G401 (cell line): ENCODE measurements around the gene CGRRF1. TPM values are rescaled to one million over a fixed set of nuclear protein-coding genes. Genes with fewer than 3 reads are reported as not detected.
A peak's percentile ranks its signal among the peaks of the same experiment; 100 is the strongest.

ENCODE experiments used
- DNase-seq: peaks from one replicate; pipeline ENCODE4 v3.0.0-alpha.2; 2015; ENCODE audit warnings: low spot score
- in situ Hi-C: cut with HindIII; loops from 2 replicates; pipeline ENCODE4 v1.10.0; 2016; ENCODE audit warnings: low sequenced_read_pairs, mixed read lengths
- total RNA-seq: library from RNA; depleted of rRNA; stranded (reverse); fragments of >200 nt; shearing (Covaris generic); gene quantifications from 2 replicates; pipeline ENCODE4 v1.2.3, GENCODE V29; 2014; rRNA removed

Gene CGRRF1
- total RNA-seq, result 14.7 and 26.9 TPM in 2 replicates

DNA sequence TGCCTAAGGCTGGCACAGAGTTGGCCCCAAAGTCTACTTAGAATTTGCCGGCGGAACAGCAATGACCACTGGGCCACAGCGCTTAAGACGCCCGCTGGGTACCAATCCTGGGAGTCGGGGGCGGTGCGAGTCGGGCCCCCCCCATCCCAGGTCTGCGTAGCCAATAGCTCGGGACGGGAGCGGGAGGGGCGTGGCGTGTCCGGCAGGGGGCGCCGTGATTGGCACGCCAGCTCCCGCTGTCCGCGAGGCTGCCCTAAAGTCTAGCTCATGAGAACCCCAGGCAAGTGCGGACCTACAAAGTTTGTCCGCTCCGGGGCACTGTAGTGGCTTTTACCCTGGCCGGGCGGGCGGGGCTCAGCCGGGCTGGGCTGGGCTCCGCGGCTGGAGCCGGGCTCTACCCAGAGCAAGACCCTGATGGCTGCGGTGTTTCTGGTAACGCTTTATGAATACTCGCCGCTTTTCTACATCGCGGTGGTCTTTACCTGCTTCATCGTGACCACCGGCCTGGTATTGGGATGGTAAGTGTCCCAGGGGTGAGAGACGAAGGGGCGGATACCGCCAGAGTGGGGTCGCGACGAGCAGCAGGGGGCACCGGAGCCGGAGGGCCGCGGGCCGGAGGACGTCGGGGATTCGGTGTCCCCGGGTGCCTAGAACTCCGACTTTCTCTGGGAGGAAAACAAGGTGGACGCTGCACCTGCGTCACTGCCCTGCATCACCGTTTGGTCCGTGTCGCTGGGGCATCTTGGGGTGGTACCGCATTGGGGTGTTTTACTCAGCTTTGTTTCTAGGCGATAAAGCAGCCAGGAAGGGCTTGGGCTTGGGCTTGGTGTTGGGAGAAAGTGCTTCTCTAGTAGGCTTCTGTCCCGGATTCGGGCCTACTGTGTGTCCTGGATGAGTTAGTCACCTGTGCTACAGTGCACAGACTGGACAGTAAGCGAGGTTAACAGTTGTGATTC lies at the start of gene CGRRF1:
TSS of gene CGRRF1 (plus strand) at position 361 of the 956 bp plus-strand sequence. CDS start at position 415, 54 bp downstream.
- in situ Hi-C loops, result no loop called here
- peak; percentile 98 for DNase-seq

DNA sequence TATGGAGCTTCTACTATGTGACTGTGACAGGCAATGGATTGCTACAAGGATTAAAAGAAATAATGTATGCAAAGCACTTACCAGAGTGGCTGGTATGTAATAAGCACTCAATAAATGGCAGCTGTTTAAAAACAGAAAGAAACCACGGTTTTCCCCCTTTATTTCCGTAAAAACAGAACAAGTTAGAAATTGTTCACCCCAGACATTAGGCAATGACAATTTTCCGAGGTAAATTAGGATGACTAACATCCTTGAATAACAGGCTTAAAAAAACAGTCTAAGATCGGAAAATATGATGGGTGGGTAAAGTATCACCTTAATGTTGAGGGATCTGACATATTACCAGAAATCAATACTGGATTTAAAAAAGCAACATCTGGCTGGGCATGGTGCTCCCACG lies 47.7 kb upstream of the CGRRF1 start:
- no peak for DNase-seq
- in situ Hi-C loops, result no loop called here

DNA sequence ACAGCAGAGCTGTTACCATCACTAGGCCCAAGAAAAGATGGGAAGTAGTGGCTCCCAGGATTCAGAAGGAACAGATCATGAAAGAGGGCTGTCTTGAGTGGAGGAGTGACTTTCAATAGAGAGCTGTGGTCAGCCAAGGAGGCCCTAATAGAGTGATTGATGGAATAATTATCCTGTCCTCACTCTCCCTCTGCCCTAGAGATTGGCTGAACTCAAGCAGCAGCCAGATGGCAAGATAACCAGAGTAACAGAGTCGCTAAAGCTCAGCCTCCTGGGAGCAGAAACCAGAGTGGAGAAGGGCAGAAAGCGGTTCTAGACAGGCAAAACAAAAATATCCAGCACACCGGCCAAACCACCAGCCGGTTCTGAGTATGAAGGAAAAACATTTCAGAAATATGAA lies 44.1 kb upstream of the CGRRF1 start:
- DNase-seq, result peak; percentile 74
- in situ Hi-C loops, result no loop called here

DNA sequence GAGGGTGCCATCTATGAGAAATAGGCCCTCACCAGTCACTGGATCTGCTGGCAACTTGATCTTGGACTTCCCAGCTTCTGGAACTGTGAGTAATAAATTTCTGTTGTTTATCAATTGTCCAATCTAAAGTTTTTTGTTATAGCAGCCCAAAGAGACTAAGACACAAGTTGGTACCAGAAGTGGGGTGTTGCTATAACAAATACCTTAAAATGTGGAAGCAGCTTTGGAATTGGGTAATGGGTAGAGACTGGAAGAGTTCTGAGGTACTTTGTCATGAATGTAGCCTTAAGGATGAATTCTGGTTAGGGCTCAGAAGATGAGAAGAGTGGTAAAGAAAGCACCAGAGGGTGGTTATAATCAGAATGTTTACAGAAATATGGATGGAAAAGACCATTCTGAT lies 42.4 kb upstream of the CGRRF1 start:
- no peak for DNase-seq
- in situ Hi-C loops, result no loop called here

DNA sequence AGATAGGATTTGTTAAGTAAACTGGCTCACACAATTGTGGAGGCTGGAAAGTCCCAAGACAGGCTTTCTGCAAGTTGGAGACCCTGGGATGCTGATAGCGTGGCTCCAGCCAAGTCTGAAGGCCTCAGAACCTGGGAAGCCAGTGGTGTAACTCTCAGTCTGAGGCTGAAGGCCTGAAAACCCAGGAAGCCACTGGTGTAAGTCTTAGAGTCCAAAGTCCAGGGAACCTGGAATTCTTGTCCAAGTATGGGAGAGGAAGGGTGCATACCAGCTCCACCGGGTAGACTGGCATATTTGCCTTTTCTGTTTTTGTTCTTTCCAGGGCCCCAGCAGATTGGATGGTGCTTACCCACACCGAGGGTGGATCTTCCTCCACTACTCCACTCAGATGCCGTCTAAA lies 39.0 kb upstream of the CGRRF1 start:
- in situ Hi-C loops, result no loop called here
- no peak for DNase-seq

DNA sequence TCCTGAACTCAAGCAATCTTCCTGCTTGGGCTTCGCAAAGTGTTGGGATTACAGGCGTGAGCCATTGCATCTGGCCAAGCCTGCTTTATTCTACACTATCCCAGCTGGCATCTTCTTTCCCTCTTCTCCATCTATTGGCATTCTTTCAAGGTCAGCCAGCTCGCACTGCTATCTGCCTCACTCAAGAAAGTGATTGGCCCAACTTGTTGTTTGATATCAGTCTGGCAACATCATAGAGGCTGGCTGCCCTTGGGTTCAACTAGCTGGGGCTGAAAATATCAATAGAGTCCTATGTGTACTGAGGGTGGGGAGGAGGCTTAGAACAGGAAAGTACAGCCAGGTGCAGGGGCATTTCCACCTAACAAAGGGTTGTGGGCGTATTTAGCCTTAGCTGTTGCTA lies 38.1 kb upstream of the CGRRF1 start:
- DNase-seq, result no peak
- in situ Hi-C loops, result no loop called here

DNA sequence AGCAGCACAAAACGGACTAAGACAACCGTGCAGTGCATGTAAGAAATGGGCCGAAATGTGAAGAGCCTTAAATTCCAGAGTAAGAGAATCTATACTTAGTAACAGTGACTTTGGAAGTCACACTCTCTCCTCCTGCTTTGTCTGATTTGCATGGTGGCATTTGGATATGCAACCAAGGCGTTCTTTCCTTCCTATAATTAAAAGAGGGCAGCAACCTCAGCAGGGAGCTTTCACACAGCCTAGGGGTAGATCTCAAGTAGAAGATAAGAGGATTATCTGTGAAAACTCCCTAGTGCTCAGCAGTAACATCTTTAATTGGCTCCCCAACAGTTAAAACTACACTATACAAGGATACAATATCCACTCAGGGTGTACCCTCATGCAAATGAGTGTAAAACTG lies 37.4 kb upstream of the CGRRF1 start:
- DNase-seq, result peak; percentile 19
- in situ Hi-C loops, result no loop called here

GRCh38 chr14:54474232-54474793 lies 35.4 kb upstream of the CGRRF1 start:
- in situ Hi-C loops, result no loop called here
- no peak for DNase-seq

DNA sequence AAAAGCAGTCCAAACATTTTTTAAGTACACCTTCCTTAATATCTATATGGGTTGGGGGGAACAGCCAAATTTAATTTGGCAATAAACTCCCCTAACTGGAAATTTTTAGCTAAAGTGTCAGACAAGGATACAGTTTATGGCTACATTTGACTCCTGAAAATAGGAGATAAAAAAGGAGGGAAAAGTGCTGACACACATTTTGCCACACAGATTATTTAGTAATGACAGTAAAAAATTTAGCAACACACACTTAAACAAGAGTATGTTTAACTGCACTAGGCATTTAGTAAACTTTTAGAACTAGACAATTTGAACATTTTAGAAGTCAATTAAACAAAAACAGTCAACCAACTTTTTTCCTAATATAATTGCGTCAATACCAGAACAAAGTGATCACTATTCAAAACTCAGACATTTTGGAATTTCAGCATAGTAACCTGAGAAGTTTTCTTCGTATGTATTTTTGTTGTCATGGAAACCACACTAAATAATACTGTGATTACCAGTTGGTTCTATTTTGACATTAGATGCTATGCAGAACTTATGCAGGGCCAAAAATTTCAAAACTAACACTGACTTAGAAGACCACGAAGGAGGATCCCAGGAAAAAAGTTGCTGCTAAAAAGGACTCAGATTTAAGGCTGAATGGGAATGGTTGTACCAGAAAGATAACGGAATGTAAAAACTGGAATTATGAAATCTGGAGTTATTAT lies 34.4 kb upstream of the CGRRF1 start:
- in situ Hi-C loops, result no loop called here

GRCh38 chr14:54475911-54476310 lies 33.8 kb upstream of the CGRRF1 start:
- peak; percentile 20 for DNase-seq
- in situ Hi-C loops, result no loop called here

More for the DNA sequence above, 34.4 kb upstream of the CGRRF1 start:
- DNase-seq, result no peak

DNA sequence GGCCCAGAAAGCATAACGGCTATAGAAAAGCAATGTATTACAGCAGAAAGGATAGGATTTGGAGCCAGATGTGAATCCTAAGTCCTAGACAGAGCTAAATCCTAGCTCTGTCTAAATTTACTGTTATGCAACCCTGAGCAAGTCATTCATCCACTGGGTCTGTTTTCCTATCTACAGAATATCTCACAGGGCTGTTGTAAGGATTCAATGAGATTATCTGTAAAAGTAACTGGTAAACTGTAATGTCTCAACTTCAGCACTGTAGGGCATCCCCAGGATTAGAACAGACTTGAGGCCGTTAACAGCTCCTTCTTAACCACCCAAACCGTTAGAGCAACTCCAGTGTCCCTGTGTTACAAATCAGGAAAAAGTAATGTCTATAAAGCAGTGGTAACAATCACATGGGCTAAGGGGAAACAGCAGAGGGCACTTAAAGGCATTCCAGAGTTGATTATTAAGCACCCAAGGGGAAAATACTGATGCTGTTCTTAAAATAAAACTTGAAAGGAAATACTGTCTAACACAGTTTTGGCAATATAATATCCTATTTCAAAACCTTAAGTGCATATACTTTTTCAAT lies 31.0 kb upstream of the CGRRF1 start:
- DNase-seq, result no peak
- in situ Hi-C loops, result no loop called here

DNA sequence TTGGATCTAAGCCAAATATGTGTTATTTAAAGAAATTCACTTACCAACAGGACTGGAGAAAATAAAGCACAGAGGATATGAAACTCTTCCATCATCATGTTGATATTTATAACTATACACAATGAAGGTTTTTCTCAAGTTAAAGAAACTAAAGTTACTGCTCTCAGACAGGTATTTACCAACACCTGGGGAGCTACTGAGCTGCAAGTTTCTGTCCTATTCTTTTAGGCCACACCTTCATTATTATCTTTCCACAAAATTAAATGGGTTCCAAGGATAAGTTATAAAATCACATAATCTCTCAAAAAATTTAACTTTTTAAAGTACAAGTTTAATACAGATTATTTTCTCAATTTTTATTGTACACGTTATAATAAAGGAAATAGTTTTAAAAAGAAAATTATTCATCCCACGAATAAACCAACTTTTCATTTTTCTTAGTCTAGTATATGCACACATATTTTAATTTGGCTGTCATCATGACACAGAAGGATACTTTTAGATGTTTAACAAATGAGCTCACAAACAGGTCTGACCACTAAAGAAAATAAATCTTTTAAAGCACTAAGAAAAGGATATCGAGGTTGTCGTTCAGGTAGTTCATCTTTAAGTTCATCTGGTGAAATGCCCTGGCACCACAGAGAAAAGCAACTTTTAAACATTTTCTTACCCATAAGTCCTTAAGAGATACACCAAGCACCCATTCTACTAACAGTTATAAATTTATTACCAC lies 28.7 kb upstream of the CGRRF1 start:
- no peak for DNase-seq
- in situ Hi-C loops, result no loop called here

DNA sequence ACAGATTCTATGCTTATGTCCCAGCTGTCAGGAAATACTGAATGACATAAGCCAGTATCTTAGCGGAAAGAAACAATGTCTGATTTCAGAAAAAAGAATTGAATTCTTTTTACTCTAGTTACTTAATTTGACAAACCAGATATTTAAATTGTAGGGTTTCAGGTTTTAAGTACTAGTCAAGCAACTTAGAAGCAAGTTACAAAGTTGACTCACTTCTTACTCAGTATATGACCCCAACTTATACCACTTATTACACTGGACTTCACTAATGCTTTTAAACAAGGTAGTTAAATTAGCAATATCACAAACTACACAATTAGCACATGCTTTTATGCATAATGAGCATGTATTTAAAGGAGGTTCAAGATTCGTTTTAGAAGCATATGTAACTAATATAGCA lies 28.0 kb upstream of the CGRRF1 start:
- DNase-seq, result no peak
- in situ Hi-C loops, result no loop called here

GRCh38 chr14:54483073-54483745 lies 26.5 kb upstream of the CGRRF1 start:
- DNase-seq, result no peak
- in situ Hi-C loops, result no loop called here

DNA sequence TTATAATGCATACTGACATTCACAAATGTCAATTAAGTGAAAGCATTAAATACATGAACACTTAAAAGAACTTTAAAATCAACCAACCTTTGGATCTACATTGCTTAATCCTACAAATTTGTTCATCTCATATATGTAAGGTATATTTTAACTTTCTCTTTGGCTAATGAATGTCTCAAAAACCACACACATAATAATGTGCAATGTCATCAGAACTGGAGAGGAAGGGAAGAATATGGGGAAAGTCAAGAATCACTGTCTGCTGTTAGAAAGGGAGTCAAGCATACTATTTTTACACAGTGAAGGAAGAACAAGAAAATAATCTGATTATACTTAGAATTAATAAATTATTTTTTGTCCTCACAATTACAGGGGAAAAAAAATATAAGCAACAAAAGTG lies 25.9 kb upstream of the CGRRF1 start:
- in situ Hi-C loops, result no loop called here
- DNase-seq, result no peak

- in situ Hi-C loops, result no loop called here
- DNase-seq, result no peak
Measured at GRCh38 chr14:54486685-54487084, 23.0 kb upstream of the CGRRF1 start.

DNA sequence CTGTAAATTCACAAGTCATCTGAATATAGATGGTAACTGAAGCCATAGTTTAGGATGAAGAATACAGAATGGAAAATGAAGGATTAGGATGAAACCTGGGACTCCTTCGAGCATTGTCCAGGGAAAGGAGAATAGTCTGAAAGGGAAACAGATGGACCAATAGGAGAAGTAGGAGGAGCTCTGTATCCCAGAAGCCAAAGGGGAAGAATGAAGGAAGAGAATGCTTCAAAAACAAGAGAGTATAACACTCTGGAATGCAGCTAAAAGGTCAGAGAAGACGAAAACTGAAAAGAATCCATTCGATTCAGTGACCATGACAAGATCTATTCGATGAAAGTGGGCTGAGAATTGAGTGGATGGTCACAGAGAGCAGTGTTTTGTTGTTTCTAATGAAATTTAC lies 21.9 kb upstream of the CGRRF1 start:
- in situ Hi-C loops, result no loop called here
- peak; percentile 50 for DNase-seq

DNA sequence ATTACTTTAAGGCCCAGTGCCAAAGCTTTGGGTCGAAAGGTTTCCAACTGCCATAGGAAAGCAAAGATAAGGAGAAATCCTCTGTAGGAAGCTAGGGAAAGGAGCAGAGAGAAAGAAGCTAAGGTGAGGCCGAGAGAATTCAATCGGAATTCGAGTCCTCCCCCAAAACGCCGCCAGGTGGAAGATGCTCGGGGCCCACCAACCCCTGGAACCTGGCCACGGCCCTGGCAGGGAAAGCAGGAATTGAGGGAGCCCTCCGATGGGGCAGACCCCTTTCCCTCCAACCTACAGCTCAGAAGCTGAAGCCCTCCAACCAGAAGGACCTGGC lies 21.4 kb upstream of the CGRRF1 start:
- DNase-seq, result peak; percentile 27
- in situ Hi-C loops, result no loop called here
